ENCODE results near the gene LDAF1. TPM values are rescaled to one million over a fixed set of nuclear protein-coding genes. Genes with fewer than 3 reads are reported as not detected.

LDAF1 gene
- total and polyA plus RNA-seq, 2 of the 8 experiments (the other 6 are each of a cell fraction or from before 2014, with no cell fraction given) = 32.4 to 34.2 TPM

DNA sequence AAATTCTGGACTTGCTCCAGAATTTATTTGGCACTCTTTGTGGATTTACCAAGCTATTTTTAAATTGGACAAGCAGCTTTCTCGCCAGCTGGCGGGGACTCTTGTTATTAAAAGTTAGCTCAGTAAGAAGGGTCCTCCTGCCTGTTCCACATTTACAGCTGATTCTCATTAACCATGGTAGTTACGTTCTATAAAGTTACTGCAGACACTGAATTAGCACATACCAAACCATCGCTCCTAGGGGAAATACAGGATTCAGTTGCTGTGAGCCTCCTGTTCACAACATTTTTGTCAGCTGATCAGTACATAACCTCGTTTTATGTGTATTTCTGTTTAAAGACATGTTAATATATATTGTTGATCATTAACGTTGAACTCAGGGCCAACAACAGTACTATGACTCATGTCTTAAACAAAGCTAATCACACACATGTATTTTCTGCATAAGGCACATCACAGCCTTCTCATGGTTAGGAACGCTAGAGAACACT is 4.2 kb downstream of the LDAF1 start:
- Histone ChIP-seq H3K4ac (replicated peaks; ENCODE audit: insufficient read length, low read depth, low read length) (no peak overlapping the region), H3K4me2 (ENCODE audit: insufficient read depth in 1 of 2, low read depth in 2 of 2, low read length in 2 of 2) (no peak overlapping the region), H3K4me3 (ENCODE audit: extremely low read depth in 1 of 4, insufficient read depth in 2 of 4, low read depth in 3 of 4, low read length in 4 of 4) (no peak overlapping the region), H4K8ac (ENCODE audit: extremely low read depth, insufficient read depth, low read length) (no peak overlapping the region), H3K23me2 (ENCODE audit: low read depth, low read length) (peaks cover 11% of the 10 kb centered on the region), H3K79me2 (ENCODE audit: control insufficient read depth in 1 of 2, insufficient read depth in 2 of 2, low read length in 2 of 2) (peaks cover 0 to 22% of the 10 kb centered on the region in 2 experiments; a peak in 2 of 4 replicates), H4K5ac (ENCODE audit: insufficient read length, low read depth, low read length) (no peak overlapping the region), H3K56ac (replicated peaks; ENCODE audit: insufficient read length, low read depth, low read length) (no peak overlapping the region), H3K36me3 (ENCODE audit: control insufficient read depth in 2 of 4, insufficient read depth in 4 of 4, low read length in 3 of 4) (peaks cover 11 to 62% (median 38%) of the 10 kb centered on the region in 4 experiments), H3K27ac (ENCODE audit: low read depth, low read length) (no peak overlapping the region), H2AFZ (ENCODE audit: low read length) (no peak overlapping the region), H3K14ac (ENCODE audit: insufficient read length) (no peak overlapping the region), H4K91ac (replicated peaks; ENCODE audit: insufficient read length, low read length) (no peak overlapping the region), H3K27me3 (replicated peaks in 1 of 4; ENCODE audit: control insufficient read depth in 3 of 4, extremely low read depth in 1 of 4, insufficient read depth in 3 of 4, low read length in 3 of 4) (peaks cover 0 to 4% (median 1%) of the 10 kb centered on the region in 4 experiments; a peak in 3 of 7 replicates), H2BK5ac (ENCODE audit: low read depth, low read length) (no peak overlapping the region), H3K18ac (ENCODE audit: extremely low read depth, low read length) (no peak overlapping the region), H3K79me1 (ENCODE audit: low read depth, low read length) (peaks cover 6% of the 10 kb centered on the region; the same call in 1 of the 2 replicates), H2BK20ac (ENCODE audit: low read length) (no peak overlapping the region), H2BK120ac (replicated peaks; ENCODE audit: low read depth, low read length) (no peak overlapping the region), H3K9ac (replicated peaks in 1 of 4; ENCODE audit: extremely low read depth in 1 of 4, low read depth in 3 of 4, low read length in 3 of 4) (no peak overlapping the region), H3K4me1 (replicated peaks in 1 of 4; ENCODE audit: control insufficient read depth in 3 of 4, insufficient read depth in 4 of 4, low read length in 3 of 4) (peaks cover 0 to 10% (median 5%) of the 10 kb centered on the region in 4 experiments; a peak in 4 of 7 replicates), H4K20me1 (replicated peaks in 1 of 2; ENCODE audit: control insufficient read depth in 1 of 2, insufficient read depth in 2 of 2, low read length in 2 of 2) (peaks cover 0 to 2% of the 10 kb centered on the region in 2 experiments), H2BK15ac (ENCODE audit: low read length) (no peak overlapping the region), H3K9me3 (ENCODE audit: insufficient read depth in 2 of 2, low read depth in 1 of 2, low read length in 1 of 2) (no peaks in the 10 kb centered on the region), H3K23ac (ENCODE audit: insufficient read length) (no peak overlapping the region), H2BK12ac (ENCODE audit: low read depth, low read length) (no peak overlapping the region), H2AK5ac (ENCODE audit: low read depth, low read length) (no peak overlapping the region)
- ChIA-PET CTCF (ENCODE audit: partially characterized antibody) (interaction anchor here (1.6 kb wide), 1 partner anchor 26 kb away, joined by 4 read pairs; no protein-coding TSS in a partner anchor), POLR2A (ENCODE audit: partially characterized antibody) (interaction anchor here (1.2 kb wide), 1 partner anchor 8 kb away, joined by 4 read pairs; no protein-coding TSS in a partner anchor)
- WGBS, 2 experiments (ENCODE audit: extremely low coverage in 1 of 2, insufficient coverage in 1 of 2, insufficient read length in 1 of 2, insufficient replicate concordance in 2 of 2, low coverage in 1 of 2, low lambda C conversion rate in 2 of 2, missing lambda C conversion rate in 1 of 2) = 92% methylated on average over 7 of the region's 7 CpGs; no CpG with 5 or more reads in 1 of the 2 experiments
- TF ChIP-seq CTBP2 (IDR thresholded peaks at IDR 0.05; ENCODE audit: borderline replicate concordance, insufficient read depth, insufficient read length, low read length) (no peak), POU5F1 (IDR thresholded peaks at IDR 0.05; ENCODE audit: low read depth, low read length) (no peak), JUND (IDR thresholded peaks at IDR 0.05; ENCODE audit: low read length) (no peak), KDM4A (IDR thresholded peaks at IDR 0.05; ENCODE audit: low read depth, low read length, severe bottlenecking) (no peak), KDM5A (IDR thresholded peaks at IDR 0.05; ENCODE audit: low read length) (no peak)
- TF ChIP-seq, protein P1, sequence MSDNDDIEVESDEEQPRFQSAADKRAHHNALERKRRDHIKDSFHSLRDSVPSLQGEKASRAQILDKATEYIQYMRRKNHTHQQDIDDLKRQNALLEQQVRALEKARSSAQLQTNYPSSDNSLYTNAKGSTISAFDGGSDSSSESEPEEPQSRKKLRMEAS (IDR thresholded peaks at IDR 0.05) = no peak
- no peak for FAIRE-seq
- DNase-seq (ENCODE audit: low read depth in 1 of 2, low spot score in 2 of 2) = no peak

All from H1 (cell line).